Anterior cingulate cortex (tissue), 58 donors: Measurements from ENCODE around the gene DCAKD.
"Not testable (repeated sequence)": the region's sequence is repeated elsewhere in the genome, so short reads cannot be mapped to it uniquely, and the experiment has no call there.

Source experiments
- DNase-seq, 58 donors: peaks; one replicate each; lab custom pipeline; 2025; lab: John Stamatoyannopoulos, UW

DCAKD gene

GRCh38 chr17:45070001-45070400 is 18.6 kb upstream of the DCAKD start:
- DNase-seq, result no peak

DNA sequence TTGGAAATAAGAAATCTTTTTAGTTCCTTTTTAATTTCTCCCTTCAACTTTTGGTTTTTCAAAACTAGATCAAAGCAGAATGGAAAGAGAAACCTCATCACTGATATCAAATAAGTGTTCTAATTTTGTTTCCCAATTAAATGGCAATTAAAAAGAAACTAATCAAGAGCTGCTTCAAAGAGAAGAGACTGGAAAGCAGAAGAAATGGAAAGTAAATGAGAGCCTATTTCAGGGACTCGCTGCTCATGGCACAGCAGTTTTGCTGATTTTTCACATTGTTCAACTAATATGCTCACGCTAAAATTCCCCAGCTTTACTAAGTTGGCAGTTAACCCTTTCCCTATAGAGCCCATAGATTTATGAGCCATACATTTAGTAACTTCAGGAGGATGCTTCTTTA is 16.2 kb upstream of the DCAKD start:
- no peak for DNase-seq

GRCh38 chr17:45063198-45063597 is 11.8 kb upstream of the DCAKD start:
- no peak for DNase-seq

DNA sequence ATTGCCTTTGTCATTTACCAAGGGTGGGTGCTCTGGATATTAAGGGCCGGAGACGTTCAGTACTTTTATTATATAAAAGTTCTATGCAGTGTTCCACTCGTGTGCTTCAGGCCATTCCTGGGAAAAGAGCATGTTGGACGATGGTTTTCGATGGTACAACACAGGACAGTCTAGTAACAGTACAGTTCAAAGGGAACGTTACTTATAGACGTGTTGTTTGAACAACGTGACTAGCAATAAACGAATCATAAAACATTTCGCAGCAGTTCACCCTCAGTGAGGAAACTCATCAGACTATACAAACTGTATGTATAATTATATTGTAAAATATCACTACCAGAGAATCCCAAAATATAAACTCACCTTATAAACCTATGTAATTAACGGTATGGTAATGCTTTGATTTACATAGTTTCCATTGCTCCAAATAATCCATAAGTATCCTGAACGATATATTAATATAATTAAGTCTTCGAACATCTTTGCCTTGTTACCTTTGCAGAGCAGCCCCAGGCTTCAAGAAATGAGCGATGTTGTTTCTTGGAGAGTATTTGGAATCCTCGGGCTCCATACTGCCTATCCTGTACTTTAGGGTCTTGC is 10.3 kb upstream of the DCAKD start:
- no peak for DNase-seq

- peak; percentile 85 to 100 (median 98) for DNase-seq
These were observed 9.6 kb upstream of the DCAKD start, which contains the start of gene NMT1 for GRCh38 chr17:45060797-45061605. Gene NMT1, plus strand, starts transcription at chr17:45061317. Its CDS starts 13 bp downstream, at chr17:45061330.

GRCh38 chr17:45060382-45060796 is 9.0 kb upstream of the DCAKD start:
- peak in 1 of 58 donors; percentile 65 for DNase-seq

- peak in 20 of 58 donors; percentile 4 to 43 (median 18) for DNase-seq
These were observed 780 bp upstream of the DCAKD start for GRCh38 chr17:45052052-45052772.

DNA sequence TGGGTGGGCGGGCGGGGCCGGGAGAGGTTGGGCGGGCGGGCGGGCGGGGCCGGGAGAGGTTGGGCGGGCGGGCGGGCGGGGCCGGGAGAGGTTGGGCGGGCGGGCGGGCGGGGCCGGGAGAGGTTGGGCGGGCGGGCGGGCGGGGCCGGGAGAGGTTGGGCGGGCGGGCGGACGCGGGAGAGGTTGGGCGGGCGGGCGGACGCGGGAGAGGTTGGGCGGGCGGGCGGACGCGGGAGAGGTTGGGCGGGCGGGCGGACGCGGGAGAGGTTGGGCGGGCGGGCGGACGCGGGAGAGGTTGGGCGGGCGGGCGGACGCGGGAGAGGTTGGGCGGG is 254 bp upstream of the DCAKD start:
- not testable (repeated sequence) for DNase-seq

- DNase-seq, result no peak
These were observed 862 bp downstream of the DCAKD start for GRCh38 chr17:45050481-45051059.

- DNase-seq, result no peak
These were observed 2.5 kb downstream of the DCAKD start for GRCh38 chr17:45048795-45049563.

DNA sequence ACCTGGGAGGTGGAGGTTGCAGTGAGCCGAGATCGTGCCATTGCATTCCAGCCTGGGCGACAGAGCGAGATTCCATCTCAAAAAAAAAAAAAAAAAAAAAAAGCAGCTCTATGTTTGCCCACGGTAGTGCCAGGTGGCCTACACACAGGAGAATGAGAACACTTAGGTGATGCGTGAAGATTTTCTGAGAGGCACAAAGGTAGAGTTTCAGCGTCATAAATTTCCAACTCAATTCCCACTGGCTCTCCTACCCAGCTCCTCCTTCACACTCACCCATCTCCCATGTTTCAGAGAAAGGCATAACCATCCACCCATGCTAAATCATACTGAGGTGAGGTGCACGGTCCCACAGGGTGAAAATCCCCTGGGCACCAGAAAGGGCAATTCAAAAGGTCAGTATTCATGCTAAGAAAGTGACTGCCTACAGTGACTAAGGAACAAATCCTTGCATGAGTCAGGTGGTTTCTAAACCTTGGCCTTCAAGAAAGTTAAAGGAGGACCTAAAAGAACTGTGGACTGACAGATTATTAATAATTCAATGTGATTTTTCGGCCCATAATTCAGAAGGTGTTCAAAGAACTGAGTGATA is 4.8 kb downstream of the DCAKD start:
- no peak for DNase-seq

DNA sequence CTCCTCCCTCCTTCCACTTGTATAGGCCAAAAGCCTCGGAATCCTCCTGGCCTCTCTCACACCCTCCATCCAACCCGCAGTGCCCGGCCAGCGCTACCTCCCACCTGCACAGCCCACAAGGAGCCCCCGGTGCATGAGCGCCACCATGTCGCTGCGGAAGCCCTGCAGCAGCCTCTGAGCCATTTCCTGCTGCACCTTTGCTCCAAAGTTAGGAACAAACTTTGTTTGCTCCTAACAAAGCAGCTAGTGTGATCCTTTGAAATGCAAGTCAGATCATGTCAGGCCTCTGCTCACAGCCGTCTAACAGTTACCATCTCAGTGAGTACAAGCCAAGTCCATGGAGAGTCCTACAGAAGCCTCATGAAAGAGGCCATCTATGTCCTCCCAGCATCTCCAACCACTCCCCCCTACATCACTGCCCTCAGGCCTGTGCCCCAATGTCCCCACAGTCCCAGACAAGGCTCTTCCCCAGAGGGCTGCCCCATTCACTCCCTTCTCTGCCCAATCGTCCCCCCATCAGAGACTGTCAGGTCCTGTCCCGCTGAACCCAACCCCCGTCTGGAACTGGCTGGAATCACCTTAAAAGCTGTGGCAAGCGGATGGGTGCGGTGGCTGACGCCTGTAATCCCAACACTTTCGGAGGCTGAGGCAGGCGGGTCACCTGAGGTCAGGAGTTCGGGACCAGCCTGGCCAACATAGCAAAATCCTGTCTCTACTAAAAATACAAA is 7.5 kb downstream of the DCAKD start:
- no peak for DNase-seq

DNA sequence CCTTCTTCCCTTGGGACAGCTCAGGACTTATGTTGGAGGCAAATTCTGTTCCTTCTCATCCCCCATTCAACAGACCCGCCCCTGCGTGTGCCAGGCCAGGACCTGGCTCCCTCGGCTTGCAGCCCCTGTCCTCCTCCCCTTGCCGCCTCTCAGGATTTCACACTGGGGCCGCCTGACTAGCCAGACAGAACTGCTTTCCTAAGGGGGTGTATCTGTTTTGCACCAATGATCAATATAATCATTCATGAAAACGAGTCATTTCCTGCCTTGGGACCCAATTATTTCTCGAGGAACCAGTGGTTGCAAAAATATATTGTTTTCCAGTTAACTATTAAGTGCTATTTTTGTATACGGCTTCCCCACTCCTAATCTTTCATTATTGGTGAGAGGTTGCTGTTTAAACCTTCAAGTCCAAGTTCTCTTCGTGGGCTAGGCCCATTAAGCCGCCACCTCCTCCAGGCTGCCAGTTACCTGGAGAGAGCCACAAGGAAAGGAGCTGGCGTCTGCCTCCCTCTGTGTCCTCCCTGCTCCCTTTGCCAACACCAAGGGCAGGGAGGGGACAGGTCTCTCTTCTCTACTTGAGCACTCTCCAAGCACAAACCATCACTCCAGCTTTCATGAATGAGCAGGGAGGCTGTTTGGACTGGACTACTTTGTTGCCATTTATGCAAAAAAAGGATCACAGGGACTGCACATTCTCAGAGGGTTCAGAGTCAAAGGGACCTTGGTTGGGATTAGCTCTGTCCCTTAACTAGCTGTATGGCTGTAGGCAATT is 8.9 kb downstream of the DCAKD start:
- DNase-seq, result no peak

GRCh38 chr17:45040459-45040858 is 11.0 kb downstream of the DCAKD start:
- no peak for DNase-seq

DNA sequence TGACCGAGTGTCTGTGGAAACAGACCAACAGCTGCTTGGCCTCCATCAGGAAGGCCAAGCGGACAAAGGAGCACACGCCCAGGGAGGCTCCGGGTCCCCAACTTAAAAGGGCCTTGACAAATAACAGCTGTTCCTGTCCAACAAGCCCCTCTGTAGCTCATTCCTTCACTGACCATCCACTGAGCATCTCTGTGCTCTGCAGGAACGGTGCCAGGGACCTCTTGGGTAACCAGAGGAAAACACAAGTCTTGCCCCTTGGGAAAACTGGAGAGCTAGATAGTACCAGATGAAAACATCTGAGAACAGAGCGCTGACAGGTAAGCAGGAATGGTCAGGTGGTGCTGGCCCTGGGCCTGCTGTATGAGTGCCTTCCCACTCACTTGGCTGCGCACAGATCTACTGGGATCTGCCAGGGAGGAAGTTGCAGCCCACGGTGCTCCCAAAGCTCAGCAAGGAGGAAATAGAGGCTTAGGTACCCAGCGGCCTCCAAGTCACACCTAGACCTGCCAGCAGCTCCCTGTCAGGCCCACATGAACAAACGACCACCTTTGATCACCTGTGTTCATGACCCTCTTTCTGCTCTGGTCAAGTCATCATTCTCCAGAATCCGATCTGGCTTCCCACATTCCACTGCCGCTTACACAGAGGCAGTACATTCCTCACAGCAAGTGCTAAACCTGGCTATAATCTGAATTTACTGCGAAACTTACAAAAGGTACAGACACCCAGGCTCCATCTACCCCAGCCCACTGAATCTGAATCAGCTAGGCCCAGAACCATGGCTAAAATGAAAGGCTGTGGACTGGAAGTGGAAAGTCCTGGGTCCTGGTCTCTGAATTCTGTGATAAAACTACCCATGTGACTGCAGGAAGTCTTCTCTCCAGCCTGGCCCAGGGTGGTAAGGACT is 12.5 kb downstream of the DCAKD start:
- peak in 3 of 58 donors; percentile 8 to 13 (median 12) for DNase-seq

DNA sequence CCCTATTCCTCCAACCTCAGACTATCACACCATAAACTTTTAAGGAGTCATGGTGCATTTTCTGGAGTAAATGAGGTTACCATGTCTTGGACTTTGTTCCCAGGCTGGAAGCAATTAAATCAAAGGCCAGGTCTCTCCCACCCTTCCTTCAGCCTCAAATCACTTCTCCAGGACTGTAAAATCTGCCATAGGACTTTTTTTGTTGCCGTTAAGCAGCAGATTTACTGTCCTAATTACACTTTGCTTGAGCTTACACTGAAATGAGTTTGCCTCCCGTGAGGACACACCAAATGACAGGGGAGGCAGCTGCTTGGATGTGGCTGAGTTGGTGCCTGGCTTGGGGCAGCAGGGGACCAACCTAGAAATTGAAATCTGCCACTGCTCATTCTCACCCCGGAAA is 14.7 kb downstream of the DCAKD start:
- DNase-seq, result no peak

DNA sequence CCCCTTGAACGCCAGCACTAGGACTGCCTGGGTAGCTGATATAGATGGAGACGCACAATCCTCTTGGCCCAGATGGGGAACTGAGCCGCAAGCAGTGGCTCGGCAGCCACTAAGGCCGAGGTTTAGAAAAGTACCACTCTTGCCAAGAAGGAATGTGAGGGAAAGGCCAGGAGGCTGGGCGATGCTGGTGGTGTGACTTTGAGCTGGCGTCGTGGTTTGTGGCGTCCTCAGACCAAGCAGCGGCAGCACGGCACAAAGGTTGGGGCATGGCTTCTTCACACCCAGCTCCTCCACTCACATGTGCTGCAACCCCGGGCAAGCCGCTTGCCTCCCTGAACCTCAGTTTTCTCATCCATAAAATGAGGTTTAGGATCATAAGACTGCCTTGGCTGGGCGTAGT is 15.6 kb downstream of the DCAKD start:
- DNase-seq, result no peak
